M059J (cell line): ENCODE results near the gene TERT. TPM values are rescaled to one million over a fixed set of nuclear protein-coding genes. Genes with fewer than 3 reads are reported as not detected.
"Not testable (repeated sequence)": the region's sequence is repeated elsewhere in the genome, so short reads cannot be mapped to it uniquely, and the experiment has no call there.

Experiments
- DNase-seq: peaks from one replicate; pipeline ENCODE4 v3.0.0-alpha.2; 2012; ENCODE audit warnings: low read depth
- total RNA-seq: library from RNA; depleted of rRNA; stranded (reverse); fragments of >200 nt; shearing (Covaris generic); gene quantifications from 2 replicates; pipeline ENCODE4 v1.2.3, GENCODE V29; 2014

TERT gene
- total RNA-seq, 1 experiment from 2014 or later = 0.62 TPM

DNA sequence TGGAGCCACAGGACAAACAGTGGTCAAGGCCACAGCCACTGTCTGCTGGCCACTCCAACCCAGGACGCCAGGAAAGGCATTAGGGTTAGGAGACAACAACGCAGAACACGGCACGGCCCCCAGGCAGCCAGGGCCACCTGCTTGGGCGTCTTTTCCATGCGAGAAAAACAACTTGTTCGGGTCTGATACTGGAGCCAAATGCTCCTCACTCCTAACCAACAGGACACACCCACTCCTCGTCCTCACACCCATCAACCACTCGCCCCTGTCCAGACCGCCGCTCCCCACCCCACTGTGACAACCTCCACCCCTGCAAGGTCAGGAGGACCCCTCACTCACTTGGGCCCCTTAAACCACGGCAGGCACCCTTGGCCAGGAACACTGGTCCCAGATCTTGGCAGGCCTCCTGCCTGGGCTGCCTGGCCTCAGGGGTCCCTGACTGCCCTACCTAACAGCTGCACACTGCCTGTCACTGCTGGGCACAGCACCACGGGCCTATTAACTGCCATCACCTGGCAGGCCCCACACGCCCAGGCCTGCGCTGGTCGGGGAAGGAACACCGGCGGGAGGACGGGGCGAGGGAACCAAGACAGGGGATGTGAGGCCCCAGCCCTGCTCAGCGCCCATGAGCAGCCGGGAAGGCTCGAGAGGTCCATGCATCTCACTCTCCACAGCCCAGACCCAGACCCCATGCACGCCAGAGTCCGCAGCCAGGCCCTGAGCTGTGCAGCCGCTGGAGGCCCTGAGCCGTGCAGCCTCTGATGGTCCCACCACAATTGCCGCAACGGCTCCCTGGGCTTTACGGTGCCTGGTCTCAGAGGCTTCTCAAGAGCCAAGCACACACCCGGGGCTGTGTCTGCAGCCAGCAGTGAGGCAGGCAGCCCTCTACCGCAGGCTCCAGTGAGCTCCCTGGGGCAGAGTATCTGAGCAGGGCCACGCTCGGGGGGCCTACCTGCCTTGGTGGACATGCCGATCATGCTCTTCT lies 36.3 kb upstream of the TERT start:
- DNase-seq = no peak

DNA sequence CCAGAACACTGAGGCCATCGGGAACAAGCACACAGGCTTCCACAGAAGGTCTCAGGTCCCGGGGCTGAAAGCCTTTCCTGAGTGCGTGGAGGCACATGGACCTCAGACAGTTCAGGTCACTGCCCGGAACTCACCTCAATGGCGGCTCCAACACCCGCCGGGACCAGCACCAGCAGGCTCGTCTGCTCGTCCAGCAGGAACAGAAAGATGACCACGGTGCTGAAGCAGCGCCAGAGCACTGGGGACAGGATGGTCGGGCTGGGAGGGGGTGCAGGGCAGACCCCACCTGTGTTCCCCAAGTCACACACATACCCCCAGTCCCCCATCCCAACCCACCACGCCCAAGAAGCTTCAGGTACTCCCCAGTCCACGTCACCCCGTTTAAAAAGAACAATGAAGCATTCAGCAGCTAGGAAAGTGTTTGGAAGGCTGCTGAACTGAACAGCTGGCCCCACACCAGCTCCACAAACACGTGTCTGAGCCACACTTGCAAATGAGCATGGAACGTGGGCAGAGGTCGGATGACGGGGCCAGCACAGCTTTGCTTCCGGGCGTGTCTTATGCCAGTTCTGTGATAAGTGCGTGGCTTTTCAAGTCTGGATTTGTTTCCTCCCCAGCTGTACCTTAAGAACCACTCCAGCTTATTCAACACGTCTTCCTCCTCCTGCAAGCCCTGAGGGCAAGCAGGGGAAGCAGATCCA lies 35.4 kb upstream of the TERT start:
- no peak for DNase-seq

DNA sequence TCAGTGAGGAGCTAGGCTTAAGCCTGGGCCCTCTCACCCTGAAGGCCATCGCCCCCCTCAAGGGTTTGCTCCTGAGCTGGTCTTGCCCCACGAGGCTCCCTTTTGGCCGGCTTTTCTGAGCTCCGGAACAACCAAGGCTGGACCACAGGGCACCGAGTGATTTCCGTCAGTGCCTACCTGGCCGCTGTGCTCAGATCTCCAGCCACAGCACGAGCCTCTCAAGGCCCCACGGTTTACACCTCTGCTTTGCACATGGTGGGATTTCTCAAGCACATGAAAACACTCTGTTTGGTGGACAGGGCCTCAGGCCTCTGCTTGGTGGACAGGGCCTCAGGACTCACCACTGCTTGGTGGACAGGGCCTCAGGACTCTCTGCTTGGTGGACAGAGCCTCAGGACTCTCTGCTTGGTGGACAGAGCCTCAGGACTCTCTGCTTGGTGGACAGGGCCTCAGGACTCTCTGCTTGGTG lies 34.3 kb upstream of the TERT start:
- no peak for DNase-seq

DNA sequence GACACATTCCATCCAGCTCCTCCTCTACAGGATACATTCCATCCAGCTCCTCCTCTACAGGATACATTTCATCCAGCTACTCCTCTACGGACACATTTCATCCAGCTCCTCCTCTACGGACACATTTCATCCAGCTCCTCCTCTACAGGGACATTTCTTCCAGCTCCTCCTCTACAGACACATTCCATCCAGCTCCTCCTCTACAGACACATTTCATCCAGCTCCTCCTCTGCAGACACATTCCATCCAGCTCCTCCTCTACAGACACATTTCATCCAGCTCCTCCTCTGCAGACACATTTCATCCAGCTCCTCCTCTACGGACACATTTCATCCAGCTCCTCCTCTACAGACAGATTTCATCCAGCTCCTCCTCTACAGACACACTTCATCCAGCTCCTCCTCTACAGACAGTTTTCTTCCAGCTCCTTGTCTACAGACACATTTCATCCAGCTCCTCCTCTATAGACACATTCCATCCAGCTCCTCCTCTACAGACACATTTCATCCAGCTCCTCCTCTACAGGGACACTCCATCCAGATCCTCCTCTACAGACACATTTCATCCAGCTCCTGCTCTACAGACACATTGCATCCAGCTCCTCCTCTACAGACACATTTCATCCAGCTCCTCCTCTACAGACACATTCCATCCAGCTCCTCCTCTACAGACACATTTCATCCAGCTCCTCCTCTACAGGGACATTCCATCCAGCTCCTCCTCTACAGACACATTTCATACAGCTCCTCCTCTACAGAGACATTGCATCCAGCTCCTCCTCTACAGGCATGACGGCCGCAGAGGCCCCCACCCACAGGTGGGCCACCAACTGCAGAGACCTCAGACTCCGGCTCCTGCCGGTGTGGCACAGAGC lies 33.6 kb upstream of the TERT start:
- peak; percentile 70 for DNase-seq

DNA sequence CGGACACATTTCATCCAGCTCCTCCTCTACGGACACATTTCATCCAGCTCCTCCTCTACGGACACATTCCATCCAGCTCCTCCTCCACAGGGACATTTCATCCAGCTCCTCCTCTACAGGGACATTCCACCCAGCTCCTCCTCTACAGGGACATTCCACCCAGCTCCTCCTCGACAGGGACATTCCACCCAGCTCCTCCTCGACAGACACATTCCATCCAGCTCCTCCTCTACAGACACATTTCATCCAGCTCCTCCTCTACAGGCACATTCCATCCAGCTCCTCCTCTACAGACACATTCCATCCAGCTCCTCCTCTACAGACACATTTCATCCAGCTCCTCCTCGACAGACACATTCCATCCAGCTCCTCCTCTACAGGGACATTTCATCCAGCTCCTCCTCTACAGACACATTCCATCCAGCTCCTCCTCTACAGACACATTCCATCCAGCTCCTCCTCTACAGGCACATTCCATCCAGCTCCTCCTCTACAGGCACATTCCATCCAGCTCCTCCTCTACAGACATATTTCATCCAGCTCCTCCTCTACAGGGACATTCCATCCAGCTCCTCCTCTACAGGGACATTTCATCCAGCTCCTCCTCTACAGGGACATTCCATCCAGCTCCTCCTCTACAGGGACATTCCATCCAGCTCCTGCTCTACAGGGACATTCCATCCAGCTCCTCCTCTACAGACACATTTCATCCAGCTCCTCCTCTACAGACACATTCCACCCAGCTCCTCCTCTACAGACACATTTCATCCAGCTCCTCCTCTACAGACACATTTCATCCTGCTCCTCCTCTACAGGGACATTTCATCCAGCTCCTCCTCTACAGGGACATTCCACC lies 32.3 kb upstream of the TERT start:
- DNase-seq = peak; percentile 44

DNA sequence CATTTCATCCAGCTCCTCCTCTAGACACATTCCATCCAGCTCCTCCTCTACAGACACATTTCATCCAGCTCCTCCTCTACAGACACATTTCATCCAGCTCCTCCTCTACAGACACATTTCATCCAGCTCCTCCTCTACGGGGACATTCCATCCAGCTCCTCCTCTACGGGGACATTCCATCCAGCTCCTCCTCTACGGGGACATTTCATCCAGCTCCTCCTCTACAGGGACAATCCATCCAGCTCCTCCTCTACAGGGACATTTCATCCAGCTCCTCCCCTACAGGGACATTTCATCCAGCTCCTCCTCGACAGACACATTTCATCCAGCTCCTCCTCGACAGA lies 31.6 kb upstream of the TERT start:
- DNase-seq = not testable (repeated sequence)

DNA sequence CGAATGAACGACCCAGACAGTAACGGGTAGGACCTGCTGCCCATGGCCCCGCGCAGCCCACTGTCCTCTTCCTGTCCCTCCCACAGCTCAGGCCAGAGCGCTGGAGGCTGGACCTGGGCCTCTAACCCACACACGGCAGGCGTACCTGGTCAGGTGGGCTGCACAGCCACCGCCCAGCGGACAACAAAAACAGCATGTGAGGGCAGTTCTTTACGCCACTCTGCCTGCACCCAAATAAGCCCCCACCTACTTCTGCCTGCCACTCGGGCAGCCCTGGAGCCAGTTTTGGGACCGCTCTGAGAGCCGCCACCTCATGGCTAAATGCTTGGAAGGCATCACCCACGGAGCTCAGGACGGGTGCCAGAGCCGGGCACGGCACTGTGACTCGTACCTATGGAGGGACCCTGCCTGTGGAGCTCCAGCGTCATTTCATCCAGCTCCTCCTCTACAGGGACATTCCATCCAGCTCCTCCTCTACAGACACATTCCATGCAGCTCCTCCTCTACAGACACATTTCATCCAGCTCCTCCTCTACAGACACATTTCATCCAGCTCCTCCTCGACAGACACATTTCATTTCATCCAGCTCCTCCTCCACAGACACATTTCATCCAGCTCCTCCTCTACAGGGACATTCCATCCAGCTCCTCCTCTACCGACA lies 31.1 kb upstream of the TERT start:
- no peak for DNase-seq

DNA sequence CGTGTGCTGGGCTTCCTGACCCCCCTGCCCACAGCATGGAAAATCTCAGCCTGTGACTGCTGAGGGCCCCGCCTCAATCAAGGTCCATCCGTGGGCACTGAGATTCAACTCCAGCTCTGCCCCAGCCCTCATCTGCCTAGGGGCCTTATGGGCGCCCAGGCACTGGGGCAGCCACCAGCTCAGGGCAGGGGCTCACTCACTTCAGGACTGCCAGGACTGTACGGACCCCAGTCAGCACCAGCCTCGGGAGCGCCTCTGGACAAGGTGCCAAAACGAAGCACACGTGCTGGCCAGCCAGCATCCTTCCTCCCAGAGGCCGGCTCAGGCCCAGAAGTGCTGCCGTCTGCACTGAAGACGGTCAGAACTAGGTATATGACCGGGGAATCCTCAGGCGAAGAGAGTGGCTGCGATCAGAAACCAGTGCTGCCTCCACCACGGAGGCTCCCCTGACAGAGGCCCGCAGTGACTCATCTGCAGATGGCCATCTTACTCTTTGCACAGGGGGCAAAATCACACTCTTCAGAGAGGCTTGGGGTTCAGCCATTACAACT lies 30.4 kb upstream of the TERT start:
- DNase-seq = no peak

DNA sequence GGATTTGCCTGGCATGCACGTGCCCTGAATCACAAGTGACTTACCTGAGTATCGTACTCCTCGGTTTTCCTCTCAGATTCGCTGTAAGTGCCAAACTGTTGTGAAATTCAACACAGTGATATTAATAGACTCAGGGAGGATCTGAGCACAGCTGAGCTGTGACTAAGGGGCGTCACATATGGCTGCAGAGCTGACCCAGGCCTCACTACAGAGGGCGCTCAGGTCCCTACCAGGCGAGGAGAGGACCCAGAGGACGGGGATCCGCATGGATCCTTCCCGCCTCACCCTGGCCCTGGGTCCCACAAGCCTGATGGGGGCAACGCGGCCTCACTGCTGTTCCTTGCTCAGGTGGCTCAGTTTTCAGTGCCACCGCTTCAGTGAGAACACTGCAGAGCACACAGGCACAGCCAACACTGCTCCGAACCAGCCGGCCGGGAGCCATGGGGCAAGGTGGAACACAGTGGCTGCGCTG lies 29.9 kb upstream of the TERT start:
- no peak for DNase-seq

DNA sequence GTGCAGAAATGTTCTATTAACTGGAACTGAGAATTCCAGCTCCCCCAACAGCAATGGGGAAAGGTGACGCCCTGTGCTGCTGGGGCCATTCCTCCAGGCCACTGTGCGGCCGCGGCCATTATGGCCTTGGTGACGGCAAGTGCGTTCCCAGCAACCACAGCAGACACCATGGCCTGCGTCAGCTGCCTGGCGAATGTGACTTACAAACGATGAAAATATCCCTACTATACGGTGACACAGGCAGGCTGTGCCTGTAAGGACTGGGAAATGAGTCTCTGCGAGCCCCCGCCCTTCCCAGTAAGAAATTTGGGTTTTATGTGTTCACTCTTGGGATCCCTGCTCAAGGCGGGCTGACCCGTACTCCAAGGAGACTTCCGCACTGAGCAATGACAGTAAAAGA lies 29.4 kb upstream of the TERT start:
- no peak for DNase-seq

DNA sequence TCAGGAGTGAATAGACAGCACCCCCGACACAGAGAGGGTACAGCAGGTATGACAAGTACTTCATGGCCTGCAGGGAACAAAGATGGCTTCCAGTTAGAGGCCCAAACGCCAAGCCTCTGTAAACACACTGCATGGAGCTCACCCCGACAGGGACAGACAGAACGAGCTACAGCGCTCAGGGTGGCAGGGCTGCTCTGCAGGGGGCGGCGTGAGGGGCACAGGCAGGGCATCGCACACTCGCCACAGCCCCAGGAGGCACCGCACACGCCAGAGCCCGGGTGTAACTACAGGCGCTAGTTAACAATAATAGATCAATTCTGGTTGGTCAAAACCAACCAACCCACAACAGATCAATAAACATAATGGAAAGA lies 28.9 kb upstream of the TERT start:
- DNase-seq = no peak

DNA sequence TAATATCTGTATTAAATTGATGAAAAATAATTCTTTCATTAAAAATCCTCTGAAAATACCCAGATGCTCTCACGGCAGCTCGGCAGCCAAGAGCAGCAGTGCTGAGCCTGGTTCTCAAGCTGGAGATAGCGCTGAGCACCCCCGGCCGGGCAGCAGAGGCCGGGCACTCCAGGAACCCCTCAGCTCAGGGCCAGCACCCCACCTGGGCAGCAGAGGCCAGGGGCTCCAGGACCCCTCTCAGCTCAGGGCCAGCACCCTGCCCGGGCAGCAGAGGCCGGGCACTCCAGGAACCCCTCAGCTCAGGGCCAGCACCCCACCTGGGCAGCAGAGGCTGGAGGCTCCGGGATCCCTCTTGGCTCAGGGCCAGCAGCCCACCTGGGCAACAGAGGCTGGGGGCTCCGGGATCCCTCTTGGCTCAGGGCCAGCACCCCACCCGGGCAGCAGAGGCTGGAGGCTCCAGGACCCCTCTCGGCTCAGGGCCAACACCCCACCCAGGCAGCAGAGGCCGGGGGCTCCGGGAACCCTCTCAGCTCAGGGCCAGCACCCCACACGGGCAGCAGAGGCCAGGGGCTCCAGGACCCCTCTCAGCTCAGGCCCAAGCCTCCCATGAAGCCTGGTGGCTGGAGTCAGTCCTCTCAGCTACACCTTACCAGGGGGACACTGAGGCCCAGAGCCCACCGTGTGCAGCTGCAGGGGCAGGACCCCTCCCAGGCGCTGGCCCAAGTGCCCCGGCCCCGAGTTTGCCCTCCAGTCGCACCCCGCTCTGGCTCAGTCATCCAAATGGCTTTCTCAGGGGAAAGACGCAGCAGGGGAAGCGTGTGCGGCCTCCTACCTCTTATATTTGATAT lies 28.3 kb upstream of the TERT start:
- DNase-seq = no peak

DNA sequence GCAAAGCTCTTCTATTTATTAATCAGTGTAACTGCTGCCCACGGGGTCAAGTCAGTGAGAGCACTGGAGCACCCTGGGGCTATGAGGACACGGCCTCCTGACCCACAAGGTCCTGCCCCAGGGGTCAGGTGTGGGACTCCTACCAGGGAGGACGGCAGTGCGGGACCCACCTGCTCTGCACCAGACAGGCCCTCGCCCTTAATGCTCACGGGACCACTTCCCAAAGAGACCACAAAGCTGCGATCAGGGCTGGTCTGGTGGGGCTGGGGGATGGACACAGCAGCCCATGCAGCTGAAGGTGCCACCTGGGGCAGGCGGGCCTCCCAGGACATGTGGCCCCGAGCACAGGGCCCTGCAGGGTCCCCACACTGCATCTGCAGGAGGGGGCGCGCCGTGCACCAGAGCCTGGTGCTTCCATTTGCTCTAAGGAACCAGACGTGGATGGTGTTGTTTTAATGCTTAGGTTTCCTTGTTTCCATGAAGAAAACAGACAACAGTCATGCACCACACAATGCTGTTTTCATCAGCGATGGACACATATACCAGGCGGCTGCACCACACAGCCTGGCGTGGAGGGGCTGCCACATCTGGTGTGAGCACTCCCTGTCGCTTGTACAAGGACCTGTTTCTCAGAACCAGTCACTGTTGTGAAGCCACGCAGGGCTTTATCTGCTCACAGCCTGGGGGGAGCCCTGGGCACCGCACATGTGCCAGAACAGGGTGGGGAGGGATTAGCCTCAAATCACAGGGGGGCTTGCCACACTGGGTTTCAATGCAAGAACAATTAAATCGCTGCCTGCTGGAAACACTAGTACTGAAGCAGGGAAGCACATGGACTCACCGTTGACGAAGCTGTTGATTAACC lies 27.4 kb upstream of the TERT start:
- no peak for DNase-seq

DNA sequence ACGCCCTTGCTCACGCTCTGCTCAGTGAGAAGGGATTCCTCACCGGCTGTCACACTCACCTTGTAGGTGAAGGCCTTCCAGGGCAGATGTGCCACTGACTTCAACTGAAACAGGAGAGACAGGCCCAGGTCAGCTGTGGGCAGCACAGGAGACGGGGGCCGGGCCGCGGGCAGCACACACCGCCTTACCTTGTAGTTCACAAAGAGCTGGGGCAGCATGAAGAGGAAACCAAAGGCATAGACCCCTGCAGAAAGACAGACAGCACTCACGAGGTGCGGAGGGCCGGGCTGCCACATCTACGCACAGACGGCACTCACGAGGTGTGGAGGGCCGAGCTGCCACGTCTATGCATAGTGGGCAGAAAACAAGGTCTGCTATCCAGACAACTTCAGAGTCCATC lies 26.7 kb upstream of the TERT start:
- DNase-seq = no peak

DNA sequence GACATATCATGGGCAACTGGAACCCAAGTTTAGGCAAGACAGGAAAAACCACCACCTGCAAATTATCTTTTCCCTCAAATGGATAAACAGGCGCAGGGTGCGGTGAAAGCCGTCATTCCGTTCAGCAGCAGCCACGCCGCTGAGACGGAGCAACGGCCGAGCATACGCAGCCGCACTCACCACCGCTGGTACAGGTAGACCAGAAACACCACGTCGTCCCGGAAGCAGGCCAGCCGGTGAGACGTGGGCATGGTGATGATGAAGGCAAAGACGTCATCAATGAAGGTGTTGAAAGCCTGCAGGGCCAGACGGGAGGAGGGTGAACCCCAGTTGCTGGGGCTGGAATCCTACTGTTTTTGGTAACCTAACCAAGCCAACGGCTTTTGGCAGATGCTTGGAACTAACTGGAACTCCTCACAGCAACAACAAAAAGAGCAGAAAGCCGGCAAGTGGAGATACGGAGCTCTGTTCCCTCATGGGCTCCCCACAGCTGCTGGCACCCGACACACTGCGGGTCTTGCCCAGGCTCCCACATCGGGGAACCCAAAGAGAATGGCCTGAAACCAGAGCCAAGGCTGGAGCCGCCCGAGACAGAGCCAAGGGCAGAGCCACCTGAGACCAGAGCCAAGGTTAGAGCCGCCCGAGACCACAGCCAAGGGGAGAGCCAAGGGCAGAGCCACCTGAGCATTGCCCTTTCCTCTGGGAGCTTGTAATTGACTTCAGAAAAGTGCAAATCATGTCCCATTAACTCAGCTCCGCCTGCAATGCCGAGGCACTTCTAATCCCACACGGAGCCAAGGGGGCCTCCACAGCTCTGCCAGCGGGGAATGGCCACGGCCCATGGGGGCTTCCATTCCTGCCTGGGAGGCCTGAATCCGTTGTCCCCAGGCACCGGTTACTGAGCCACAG lies 25.8 kb upstream of the TERT start:
- DNase-seq = no peak

DNA sequence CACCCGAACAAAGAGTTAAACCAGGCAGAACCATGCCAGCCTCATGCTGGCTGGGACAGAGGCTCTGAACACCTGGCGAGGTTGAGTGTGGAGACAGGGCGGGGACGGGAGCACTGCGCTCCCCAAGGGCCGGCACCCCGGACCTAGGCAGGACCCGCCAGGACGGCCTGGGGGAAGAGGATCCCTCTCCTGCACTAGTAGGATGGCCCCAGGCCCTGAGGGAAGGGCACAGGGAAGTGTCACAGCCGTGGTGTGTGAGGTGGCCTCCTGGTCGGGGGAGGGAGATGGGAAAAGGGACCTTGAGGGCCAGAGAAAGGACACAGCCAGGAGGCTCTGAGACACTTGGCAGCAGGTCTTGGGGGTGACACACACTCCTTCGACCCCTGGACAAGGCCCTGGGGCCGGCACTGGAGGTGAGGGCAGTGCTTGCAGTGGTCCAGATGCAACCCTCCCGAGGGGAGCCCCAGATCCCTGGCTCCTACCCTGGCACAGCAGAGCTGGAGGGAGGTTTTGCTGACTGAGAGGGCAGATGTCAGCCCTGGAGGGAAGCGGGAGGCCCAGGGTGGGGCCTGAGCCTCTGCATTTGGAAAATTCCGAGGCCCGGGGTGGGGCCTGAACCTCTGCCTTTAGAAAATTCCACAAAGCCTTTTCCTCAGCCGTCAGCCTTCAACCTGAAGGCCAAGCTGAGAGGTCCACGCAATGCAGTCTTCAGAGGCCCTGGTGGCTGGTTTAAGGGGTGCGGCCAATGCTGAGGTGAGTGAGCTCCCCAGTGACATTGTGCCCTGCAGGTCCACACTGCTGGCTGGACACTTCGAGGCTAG lies 24.8 kb upstream of the TERT start:
- DNase-seq = no peak
